Breast epithelium (tissue), 4 donors: ENCODE results near the gene KIF26B. TPM values are rescaled to one million over a fixed set of nuclear protein-coding genes. Genes with fewer than 3 reads are reported as not detected.
"Not testable (repeated sequence)": the region's sequence is repeated elsewhere in the genome, so short reads cannot be mapped to it uniquely, and the experiment has no call there.

ENCODE experiments used
- DNase-seq, 2 donors: peaks; one replicate each; pipeline ENCODE4 v3.0.0-alpha.2; 2019; ENCODE audit warnings: low spot score in 2 of 2
- H3K27ac ChIP-seq, 2 donors: fragments of 200-600 bp; sonication (generic) in 1 of 2; one replicate each; pipeline ENCODE4 v1.5.1; 2016 to 2019; ENCODE audit warnings: mild to moderate bottlenecking in 1 of 2
- H3K27me3 ChIP-seq, 2 donors: fragments of 200-600 bp; sonication (generic) in 1 of 2; one replicate each; pipeline versions ENCODE4 v1.5.1 to v1.6.0; 2017 to 2019; ENCODE audit warnings: control low read depth in 1 of 2, mild to moderate bottlenecking in 1 of 2
- H3K36me3 ChIP-seq: fragments of 200-600 bp; one replicate; pipeline ENCODE4 v1.5.1; 2019
- H3K4me1 ChIP-seq, 2 donors: fragments of 200-600 bp; sonication (generic); one replicate each; pipeline ENCODE4 v1.5.1; 2016 to 2019; ENCODE audit warnings: control low read depth in 1 of 2
- H3K4me3 ChIP-seq, 3 donors: fragments of 200-600 bp; sonication (generic); 1 replicate in 2 of 3; 2 replicates in 1 of 3; pipeline ENCODE4 v1.5.1; 2016 to 2019; ENCODE audit warnings: mild to moderate bottlenecking in 3 of 3, moderate library complexity in 2 of 3
- H3K9me3 ChIP-seq, 2 donors: fragments of 200-600 bp; sonication (generic) in 1 of 2; one replicate each; pipeline ENCODE4 v1.5.1; 2016 to 2019; ENCODE audit warnings: control low read depth in 1 of 2
- POLR2A ChIP-seq: fragments of 450-650 bp; IDR thresholded peaks from one replicate; pipeline ENCODE4 v1.6.1; 2016; ENCODE audit warnings: antibody characterized with exemption, mild to moderate bottlenecking, moderate library complexity
- POLR2AphosphoS5 ChIP-seq, 3 donors: sonication (generic); formaldehyde crosslinking; IDR thresholded peaks; one replicate each; pipeline ENCODE4 v1.6.1; 2017; ENCODE audit warnings: antibody characterized with exemption in 3 of 3
- intact Hi-C: fragments of 100-400 bp; cut with DNase I; formaldehyde crosslinking; loops from one replicate; pipeline ENCODE4 v1.15.1; 2023; ENCODE audit warnings: low total_unique reads
- total RNA-seq, 3 donors: library from RNA; depleted of rRNA; stranded (reverse); fragments of >200 nt; gene quantifications; one replicate each; pipeline ENCODE4 v1.1.0, GENCODE V29; 2016
- TF ChIP-seq, protein P1 (sequence below), 3 donors: fragments of 450-650 bp; IDR thresholded peaks; one replicate each; pipeline ENCODE4 v1.5.1; 2016 to 2017; ENCODE audit warnings: antibody characterized with exemption in 3 of 3, mild to moderate bottlenecking in 3 of 3, moderate library complexity in 3 of 3

The KIF26B gene
- total RNA-seq, 3 donors from 2014 or later, result 0.32 to 1.0 (median 0.33) TPM

DNA sequence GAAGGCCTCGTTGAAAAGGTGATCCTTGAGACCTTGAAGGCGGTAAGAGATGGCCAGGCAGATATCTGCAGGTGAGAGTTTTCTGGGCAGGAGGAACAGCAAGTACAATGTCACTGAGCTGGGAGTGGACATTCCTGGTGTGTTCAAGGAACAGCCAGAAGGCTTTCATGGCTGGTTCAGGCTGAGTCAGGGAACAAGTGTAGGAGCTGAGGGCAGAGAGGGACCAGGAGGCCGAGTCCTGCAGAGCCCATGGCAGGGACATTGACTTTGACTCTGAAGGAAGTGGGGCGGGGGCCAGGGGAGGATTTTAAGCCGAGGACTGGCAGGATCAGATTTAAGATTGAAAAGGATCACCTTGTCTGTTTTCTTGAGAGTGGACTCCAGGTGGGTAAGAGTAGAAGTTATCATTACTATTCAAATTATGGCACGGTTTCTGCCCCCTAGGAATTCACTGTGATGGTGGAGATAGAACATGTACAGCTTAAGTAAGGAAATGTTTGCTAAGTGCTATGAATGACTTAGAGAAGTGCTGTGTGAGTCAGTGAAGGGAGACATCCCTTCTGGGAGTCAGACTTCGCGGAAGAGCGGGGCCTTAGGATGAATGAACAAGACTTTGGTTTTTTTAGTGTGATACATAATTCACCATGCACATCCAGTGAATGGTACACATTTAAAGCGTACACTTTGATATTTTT lies 202.3 kb downstream of the KIF26B start:
- H3K4me1 ChIP-seq, result no peaks in the 10 kb centered on the region
- intact Hi-C loops, result no loop called here
- H3K9me3 ChIP-seq, result no peaks in the 10 kb centered on the region
- DNase-seq, result no peak
- H3K36me3 ChIP-seq, result no peaks in the 10 kb centered on the region
- no peak for TF ChIP-seq POLR2A
- TF ChIP-seq, protein P1, sequence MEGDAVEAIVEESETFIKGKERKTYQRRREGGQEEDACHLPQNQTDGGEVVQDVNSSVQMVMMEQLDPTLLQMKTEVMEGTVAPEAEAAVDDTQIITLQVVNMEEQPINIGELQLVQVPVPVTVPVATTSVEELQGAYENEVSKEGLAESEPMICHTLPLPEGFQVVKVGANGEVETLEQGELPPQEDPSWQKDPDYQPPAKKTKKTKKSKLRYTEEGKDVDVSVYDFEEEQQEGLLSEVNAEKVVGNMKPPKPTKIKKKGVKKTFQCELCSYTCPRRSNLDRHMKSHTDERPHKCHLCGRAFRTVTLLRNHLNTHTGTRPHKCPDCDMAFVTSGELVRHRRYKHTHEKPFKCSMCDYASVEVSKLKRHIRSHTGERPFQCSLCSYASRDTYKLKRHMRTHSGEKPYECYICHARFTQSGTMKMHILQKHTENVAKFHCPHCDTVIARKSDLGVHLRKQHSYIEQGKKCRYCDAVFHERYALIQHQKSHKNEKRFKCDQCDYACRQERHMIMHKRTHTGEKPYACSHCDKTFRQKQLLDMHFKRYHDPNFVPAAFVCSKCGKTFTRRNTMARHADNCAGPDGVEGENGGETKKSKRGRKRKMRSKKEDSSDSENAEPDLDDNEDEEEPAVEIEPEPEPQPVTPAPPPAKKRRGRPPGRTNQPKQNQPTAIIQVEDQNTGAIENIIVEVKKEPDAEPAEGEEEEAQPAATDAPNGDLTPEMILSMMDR (IDR thresholded peaks at IDR 0.05), result no peak
- no peak for TF ChIP-seq POLR2AphosphoS5 (IDR thresholded peaks at IDR 0.05)
- H3K27me3 ChIP-seq, result no peaks in the 10 kb centered on the region
- no peak overlapping the region for H3K27ac ChIP-seq
- H3K4me3 ChIP-seq, result no peak overlapping the region

DNA sequence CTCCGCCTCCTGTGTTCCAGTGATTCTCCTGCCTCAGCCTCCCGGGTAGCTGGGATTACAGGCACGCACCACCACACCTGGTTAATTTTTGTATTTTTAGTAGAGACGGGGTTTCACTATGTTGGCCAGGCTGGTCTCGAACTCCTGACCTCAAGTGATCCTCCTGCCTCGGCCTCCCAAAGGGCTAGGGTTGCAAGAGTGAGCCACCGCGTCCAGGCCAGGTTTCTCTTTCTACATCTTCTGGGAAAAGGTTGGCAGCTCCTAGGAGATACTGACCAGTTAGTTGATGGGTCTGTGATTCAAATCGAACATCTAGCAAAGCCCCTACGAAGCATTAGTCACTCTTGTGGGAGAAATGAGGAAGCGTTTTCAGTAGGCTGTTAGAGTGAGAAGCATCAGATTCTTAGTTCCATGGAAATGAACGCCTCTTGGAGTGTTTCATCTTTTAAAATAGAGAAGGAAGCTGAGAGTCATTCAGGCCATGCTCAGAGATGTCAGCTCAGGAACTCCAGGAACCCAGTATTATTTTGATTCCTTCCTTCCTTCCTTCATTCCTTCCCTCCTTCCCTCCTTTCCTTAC lies 204.4 kb downstream of the KIF26B start:
- not testable (repeated sequence) for DNase-seq

DNA sequence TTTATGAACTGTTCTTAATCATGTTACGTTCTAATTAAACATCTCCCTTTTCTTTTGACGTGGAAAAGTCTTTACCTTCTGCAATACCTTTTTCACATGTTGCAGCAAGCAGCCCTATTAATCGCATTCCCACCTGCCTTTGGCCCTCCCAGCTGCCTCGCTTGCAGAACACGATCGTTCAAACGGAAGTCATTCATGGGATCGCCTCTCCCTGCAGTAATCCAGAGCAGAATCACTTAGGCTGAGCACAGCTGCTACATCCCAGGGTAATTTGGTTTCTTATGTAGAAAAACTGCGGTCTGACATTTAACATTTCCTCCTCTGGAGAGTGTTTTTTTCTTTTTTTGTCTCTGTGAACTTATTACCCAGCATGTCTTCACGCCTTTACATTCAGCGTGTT lies 206.3 kb downstream of the KIF26B start:
- no peak overlapping the region for H3K27ac ChIP-seq
- H3K36me3 ChIP-seq, result no peaks in the 10 kb centered on the region
- no peaks in the 10 kb centered on the region for H3K4me1 ChIP-seq
- no peak overlapping the region for H3K4me3 ChIP-seq
- intact Hi-C loops, result no loop called here
- DNase-seq, result no peak
- no peak for TF ChIP-seq POLR2AphosphoS5 (IDR thresholded peaks at IDR 0.05)
- TF ChIP-seq, protein P1 (IDR thresholded peaks at IDR 0.05), result no peak
- no peak for TF ChIP-seq POLR2A
- no peaks in the 10 kb centered on the region for H3K9me3 ChIP-seq
- no peaks in the 10 kb centered on the region for H3K27me3 ChIP-seq

More for the DNA sequence above, 204.4 kb downstream of the KIF26B start:
- H3K36me3 ChIP-seq, H3K27ac ChIP-seq, H3K27me3 ChIP-seq, H3K9me3 ChIP-seq, intact Hi-C loops, H3K4me1 ChIP-seq, H3K4me3 ChIP-seq: not testable (repeated sequence)

DNA sequence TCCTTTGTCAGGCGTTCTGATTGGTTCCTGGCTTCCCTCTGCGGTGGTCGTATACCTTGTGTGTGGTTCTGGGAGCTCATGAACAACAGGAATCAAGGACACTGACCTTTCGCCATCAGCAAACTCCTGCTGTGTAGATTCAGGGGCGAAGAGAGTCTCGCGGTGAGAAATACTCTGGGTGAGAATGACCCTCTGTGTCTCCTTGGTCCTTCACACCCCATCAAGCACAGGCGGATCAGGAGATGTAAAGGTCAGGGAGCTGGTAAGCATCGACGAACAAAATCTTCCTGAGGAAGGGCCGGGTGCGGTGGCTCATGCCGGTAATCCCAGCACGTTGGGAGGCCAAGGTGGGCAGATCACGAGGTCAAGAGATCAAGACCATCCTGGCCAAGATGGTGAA lies 207.2 kb downstream of the KIF26B start:
- H3K36me3 ChIP-seq, result no peaks in the 10 kb centered on the region
- no peaks in the 10 kb centered on the region for H3K9me3 ChIP-seq
- no peaks in the 10 kb centered on the region for H3K27me3 ChIP-seq
- no peak for DNase-seq
- intact Hi-C loops, result no loop called here
- H3K4me1 ChIP-seq, result no peaks in the 10 kb centered on the region
- TF ChIP-seq POLR2A (no peak), POLR2AphosphoS5 (IDR thresholded peaks at IDR 0.05) (no peak)
- TF ChIP-seq, protein P1 (IDR thresholded peaks at IDR 0.05), result no peak
- no peak overlapping the region for H3K27ac ChIP-seq
- H3K4me3 ChIP-seq, result no peak overlapping the region

DNA sequence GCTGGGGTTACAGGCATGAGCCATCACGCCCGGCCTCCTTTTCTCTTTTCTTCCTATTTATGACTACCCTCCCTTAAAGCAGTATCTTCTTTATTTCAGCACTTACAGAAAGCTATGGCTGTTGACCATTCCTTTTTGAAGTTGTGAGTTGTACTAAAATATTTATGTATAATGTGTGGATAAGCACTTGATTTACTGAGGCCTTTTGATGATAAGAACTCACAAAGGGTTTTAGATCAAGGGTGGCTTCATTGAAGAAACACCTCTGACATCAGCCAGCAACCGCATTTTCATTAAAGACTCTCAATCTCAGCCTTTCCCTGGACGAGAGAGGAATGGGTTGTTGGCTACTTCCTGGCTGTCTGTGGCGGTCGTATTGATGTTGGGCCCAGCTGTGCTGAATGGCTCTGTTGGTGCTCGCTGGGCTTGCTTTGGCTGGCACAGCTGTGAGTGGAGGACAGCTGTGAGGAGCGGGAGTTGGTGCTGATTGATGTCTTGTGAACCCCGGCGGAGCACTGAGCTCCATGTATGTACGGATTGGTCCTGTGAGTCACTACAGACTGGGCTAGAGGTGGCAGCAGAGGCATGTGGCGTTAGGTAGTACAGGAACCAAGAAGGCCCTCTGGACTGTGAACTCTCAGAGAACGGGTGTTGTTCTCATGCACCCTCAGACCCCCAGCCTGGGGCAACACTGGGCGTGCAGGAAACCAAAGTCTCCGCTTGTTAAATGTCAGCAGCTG lies 208.8 kb downstream of the KIF26B start:
- H3K27me3 ChIP-seq, result no peaks in the 10 kb centered on the region
- H3K9me3 ChIP-seq, result no peaks in the 10 kb centered on the region
- H3K4me1 ChIP-seq, result no peaks in the 10 kb centered on the region
- no peaks in the 10 kb centered on the region for H3K36me3 ChIP-seq
- intact Hi-C loops, result no loop called here
- no peak for DNase-seq
- no peak overlapping the region for H3K4me3 ChIP-seq
- no peak overlapping the region for H3K27ac ChIP-seq
- TF ChIP-seq, protein P1 (IDR thresholded peaks at IDR 0.05), result no peak
- TF ChIP-seq POLR2A (no peak), POLR2AphosphoS5 (IDR thresholded peaks at IDR 0.05) (no peak)
